ENCODE data around the gene PARVG.
A peak's percentile ranks its signal among the peaks of the same experiment; 100 is the strongest.

PARVG gene

DNA sequence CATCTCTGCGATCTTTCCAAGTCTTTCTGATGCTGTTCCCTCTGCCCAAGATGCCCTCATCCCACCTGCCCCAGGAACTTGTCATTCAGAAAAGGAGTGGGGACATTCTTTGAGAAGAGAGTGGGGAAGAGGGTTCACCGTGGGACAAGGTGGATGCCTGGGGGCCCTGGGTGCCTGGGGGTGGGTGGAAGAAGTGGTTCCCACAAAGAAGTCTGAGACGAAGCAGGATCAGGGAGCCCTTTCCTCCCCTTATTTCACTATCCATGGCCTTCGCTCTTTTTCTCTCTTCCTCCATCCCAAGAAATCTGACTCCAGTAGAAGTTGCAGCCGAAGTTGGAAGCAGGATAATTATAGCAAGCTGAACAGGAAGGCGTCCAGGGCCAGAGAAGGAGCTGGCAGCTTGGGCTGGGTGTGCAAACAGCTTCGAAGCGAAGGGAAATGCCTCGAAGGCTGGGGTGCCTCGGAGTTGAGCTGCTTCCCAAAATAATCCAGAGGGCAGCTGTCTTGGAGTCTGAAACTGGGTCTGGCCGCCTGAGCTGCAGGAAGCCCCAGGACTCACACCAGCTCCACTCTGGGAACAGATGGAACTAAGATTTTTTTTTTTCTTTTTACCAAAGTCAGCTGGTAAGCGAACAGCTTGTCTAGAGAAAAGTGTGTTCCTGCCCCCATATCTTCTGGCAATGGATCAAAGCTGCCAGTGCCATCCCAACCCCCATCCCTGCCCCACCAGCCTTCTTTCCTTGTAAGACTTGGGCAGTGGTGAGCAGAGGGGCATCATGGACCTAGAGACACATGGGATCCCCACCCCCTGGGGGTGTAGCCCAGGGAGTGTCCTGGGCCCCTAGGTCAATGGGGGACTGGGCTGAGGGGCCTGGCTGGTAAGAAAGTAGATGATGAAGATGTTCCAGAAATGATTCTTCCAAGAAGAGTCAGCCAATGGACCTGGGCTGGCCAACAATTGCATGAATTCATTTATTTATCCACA is 31.5 kb downstream of the PARVG start:
- Histone ChIP-seq H3K9me3 (ENCODE audit: severe bottlenecking) (peaks cover 6% of the 10 kb centered on the region), H3K27ac (peak overlapping the region; percentile 33), H3K36me3 (no peaks in the 10 kb centered on the region), H3K4me3 (ENCODE audit: low read depth, low read length) (no peak overlapping the region), H3K27me3 (ENCODE audit: insufficient read depth, low read depth, severe bottlenecking) (no peaks in the 10 kb centered on the region)
- TF ChIP-seq, protein P1, sequence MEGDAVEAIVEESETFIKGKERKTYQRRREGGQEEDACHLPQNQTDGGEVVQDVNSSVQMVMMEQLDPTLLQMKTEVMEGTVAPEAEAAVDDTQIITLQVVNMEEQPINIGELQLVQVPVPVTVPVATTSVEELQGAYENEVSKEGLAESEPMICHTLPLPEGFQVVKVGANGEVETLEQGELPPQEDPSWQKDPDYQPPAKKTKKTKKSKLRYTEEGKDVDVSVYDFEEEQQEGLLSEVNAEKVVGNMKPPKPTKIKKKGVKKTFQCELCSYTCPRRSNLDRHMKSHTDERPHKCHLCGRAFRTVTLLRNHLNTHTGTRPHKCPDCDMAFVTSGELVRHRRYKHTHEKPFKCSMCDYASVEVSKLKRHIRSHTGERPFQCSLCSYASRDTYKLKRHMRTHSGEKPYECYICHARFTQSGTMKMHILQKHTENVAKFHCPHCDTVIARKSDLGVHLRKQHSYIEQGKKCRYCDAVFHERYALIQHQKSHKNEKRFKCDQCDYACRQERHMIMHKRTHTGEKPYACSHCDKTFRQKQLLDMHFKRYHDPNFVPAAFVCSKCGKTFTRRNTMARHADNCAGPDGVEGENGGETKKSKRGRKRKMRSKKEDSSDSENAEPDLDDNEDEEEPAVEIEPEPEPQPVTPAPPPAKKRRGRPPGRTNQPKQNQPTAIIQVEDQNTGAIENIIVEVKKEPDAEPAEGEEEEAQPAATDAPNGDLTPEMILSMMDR (IDR thresholded peaks at IDR 0.05; ENCODE audit: low read depth, low read length): no peak
- peak; percentile 56 for DNase-seq

- TF ChIP-seq, protein P1 (IDR thresholded peaks at IDR 0.05; ENCODE audit: low read depth, low read length): no peak
- Histone ChIP-seq H3K9me3 (ENCODE audit: severe bottlenecking) (peaks cover 6% of the 10 kb centered on the region), H3K27me3 (ENCODE audit: insufficient read depth, low read depth, severe bottlenecking) (no peaks in the 10 kb centered on the region), H3K27ac (peak overlapping the region; percentile 32; the same call in 1 of the 2 replicates), H3K36me3 (no peaks in the 10 kb centered on the region), H3K4me3 (ENCODE audit: low read depth, low read length) (no peak overlapping the region)
- DNase-seq: no peak
Observed at GRCh38 chr22:44212936-44213335, 32.2 kb downstream of the PARVG start.

DNA sequence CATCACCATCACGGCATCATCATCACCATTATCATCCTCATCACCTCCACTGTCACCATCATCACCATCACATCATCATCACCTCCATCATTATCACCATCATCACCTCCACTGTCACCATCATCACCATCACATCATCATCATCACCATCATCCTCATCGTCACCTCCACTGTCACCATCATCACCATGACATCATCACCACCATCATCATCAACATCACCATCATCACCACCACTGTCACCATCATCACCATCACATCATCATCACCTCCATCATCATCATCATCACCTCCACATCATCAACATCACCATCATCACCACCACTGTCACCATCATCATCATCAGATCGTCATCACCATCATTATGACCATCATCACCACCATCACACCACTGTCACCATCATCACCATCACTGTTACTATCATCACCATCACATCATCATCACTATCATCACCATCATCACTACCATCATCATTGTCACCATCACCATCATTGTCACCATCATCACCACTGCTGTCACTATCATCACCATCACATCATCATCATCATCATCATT is 32.8 kb downstream of the PARVG start:
- H3K36me3 ChIP-seq: no peaks in the 10 kb centered on the region
- no peaks in the 10 kb centered on the region for H3K27me3 ChIP-seq (ENCODE audit: insufficient read depth, low read depth, severe bottlenecking)
- no peak for DNase-seq
- peaks cover 6% of the 10 kb centered on the region for H3K9me3 ChIP-seq (ENCODE audit: severe bottlenecking)
- no peak overlapping the region for H3K27ac ChIP-seq
- TF ChIP-seq, protein P1 (IDR thresholded peaks at IDR 0.05; ENCODE audit: low read depth, low read length): no peak
- H3K4me3 ChIP-seq (ENCODE audit: low read depth, low read length): no peak overlapping the region

GRCh38 chr22:44214187-44214586 is 33.5 kb downstream of the PARVG start:
- DNase-seq: no peak
- Histone ChIP-seq H3K27ac (no peak overlapping the region), H3K9me3 (ENCODE audit: severe bottlenecking) (peaks cover 6% of the 10 kb centered on the region), H3K36me3 (no peaks in the 10 kb centered on the region), H3K4me3 (ENCODE audit: low read depth, low read length) (no peak overlapping the region), H3K27me3 (ENCODE audit: insufficient read depth, low read depth, severe bottlenecking) (no peaks in the 10 kb centered on the region)
- TF ChIP-seq, protein P1 (IDR thresholded peaks at IDR 0.05; ENCODE audit: low read depth, low read length): no peak

- Histone ChIP-seq H3K27ac (no peak overlapping the region), H3K9me3 (ENCODE audit: severe bottlenecking) (peaks cover 2% of the 10 kb centered on the region), H3K4me3 (ENCODE audit: low read depth, low read length) (no peak overlapping the region), H3K36me3 (no peaks in the 10 kb centered on the region), H3K27me3 (ENCODE audit: insufficient read depth, low read depth, severe bottlenecking) (no peaks in the 10 kb centered on the region)
- DNase-seq: no peak
- TF ChIP-seq, protein P1 (IDR thresholded peaks at IDR 0.05; ENCODE audit: low read depth, low read length): no peak
Observed at GRCh38 chr22:44214764-44215163, 34.0 kb downstream of the PARVG start.
